ENCODE results near the gene NFAT5.

Gene NFAT5

DNA sequence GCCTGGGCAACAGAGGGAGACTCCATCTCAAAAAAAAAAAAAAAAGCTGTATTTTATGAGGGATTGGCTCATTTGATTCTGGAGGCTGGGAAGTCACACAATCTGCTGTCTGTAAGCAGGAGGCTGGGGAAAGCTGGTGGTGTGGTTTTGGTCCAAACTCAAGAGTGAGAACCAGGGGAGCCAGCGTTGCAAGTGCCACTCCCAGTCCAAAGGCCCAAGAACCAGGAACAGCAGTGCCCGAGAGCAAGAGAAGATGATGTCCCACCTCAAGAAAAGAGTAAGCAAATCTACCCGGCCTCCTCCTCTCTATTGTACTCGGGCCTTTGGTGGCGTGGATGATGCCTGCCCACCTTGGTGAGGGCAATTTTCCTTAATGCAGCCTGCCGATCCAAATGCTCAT lies 166.3 kb downstream of the NFAT5 start:
- TF ChIP-seq, protein P1, sequence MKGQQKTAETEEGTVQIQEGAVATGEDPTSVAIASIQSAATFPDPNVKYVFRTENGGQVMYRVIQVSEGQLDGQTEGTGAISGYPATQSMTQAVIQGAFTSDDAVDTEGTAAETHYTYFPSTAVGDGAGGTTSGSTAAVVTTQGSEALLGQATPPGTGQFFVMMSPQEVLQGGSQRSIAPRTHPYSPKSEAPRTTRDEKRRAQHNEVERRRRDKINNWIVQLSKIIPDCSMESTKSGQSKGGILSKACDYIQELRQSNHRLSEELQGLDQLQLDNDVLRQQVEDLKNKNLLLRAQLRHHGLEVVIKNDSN (IDR thresholded peaks at IDR 0.05): no peak
- TF ChIP-seq TAF1 (IDR thresholded peaks at IDR 0.05; ENCODE audit: low read depth) (no peak), TCF12 (IDR thresholded peaks at IDR 0.05; ENCODE audit: low read depth) (no peak), ZBTB7A (IDR thresholded peaks at IDR 0.05; ENCODE audit: low read depth) (no peak), FOXM1 (IDR thresholded peaks at IDR 0.05; ENCODE audit: borderline replicate concordance, low read depth) (no peak), CEBPB (IDR thresholded peaks at IDR 0.05) (no peak), EP300 (IDR thresholded peaks at IDR 0.05; ENCODE audit: borderline replicate concordance) (no peak), RAD21 (IDR thresholded peaks at IDR 0.05; ENCODE audit: low read depth) (no peak), TEAD4 (IDR thresholded peaks at IDR 0.05) (no peak), CREB1 (IDR thresholded peaks at IDR 0.05; ENCODE audit: low read depth) (no peak), NFIC (IDR thresholded peaks at IDR 0.05) (no peak), EGR1 (IDR thresholded peaks at IDR 0.05) (no peak), YY1 (IDR thresholded peaks at IDR 0.05; ENCODE audit: low read depth) (no peak)
- TF ChIP-seq, protein P2, sequence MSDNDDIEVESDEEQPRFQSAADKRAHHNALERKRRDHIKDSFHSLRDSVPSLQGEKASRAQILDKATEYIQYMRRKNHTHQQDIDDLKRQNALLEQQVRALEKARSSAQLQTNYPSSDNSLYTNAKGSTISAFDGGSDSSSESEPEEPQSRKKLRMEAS (IDR thresholded peaks at IDR 0.05): no peak
- TF ChIP-seq, protein P3, sequence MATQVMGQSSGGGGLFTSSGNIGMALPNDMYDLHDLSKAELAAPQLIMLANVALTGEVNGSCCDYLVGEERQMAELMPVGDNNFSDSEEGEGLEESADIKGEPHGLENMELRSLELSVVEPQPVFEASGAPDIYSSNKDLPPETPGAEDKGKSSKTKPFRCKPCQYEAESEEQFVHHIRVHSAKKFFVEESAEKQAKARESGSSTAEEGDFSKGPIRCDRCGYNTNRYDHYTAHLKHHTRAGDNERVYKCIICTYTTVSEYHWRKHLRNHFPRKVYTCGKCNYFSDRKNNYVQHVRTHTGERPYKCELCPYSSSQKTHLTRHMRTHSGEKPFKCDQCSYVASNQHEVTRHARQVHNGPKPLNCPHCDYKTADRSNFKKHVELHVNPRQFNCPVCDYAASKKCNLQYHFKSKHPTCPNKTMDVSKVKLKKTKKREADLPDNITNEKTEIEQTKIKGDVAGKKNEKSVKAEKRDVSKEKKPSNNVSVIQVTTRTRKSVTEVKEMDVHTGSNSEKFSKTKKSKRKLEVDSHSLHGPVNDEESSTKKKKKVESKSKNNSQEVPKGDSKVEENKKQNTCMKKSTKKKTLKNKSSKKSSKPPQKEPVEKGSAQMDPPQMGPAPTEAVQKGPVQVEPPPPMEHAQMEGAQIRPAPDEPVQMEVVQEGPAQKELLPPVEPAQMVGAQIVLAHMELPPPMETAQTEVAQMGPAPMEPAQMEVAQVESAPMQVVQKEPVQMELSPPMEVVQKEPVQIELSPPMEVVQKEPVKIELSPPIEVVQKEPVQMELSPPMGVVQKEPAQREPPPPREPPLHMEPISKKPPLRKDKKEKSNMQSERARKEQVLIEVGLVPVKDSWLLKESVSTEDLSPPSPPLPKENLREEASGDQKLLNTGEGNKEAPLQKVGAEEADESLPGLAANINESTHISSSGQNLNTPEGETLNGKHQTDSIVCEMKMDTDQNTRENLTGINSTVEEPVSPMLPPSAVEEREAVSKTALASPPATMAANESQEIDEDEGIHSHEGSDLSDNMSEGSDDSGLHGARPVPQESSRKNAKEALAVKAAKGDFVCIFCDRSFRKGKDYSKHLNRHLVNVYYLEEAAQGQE (IDR thresholded peaks at IDR 0.05; ENCODE audit: low read depth): no peak

DNA sequence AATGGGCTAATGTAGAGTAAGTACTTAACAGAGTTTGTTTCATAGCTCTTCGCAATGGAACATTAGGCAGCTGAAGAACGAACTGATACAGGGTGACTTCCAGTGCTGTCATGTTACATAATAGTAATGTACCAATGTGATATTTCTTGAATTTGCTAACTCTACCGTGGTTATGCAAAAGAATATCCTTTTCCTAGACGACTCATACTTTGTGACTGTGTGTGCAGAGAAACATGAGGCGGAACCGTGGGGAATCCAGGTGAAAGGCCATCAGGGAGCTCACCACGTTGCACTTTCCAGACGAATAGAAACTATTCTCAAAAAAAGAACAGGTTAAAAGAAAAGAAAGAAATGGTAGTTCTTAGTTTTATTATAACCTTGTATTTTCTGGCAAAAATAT lies 175.8 kb downstream of the NFAT5 start:
- TF ChIP-seq EP300 (IDR thresholded peaks at IDR 0.05; ENCODE audit: borderline replicate concordance) (no peak), CEBPB (IDR thresholded peaks at IDR 0.05) (no peak), RAD21 (IDR thresholded peaks at IDR 0.05; ENCODE audit: low read depth) (no peak), YY1 (IDR thresholded peaks at IDR 0.05; ENCODE audit: low read depth) (no peak), TAF1 (IDR thresholded peaks at IDR 0.05; ENCODE audit: low read depth) (no peak), FOXM1 (IDR thresholded peaks at IDR 0.05; ENCODE audit: borderline replicate concordance, low read depth) (no peak)
- TF ChIP-seq, protein P1 (IDR thresholded peaks at IDR 0.05): no peak
- TF ChIP-seq, protein P3 (IDR thresholded peaks at IDR 0.05; ENCODE audit: low read depth): no peak

DNA sequence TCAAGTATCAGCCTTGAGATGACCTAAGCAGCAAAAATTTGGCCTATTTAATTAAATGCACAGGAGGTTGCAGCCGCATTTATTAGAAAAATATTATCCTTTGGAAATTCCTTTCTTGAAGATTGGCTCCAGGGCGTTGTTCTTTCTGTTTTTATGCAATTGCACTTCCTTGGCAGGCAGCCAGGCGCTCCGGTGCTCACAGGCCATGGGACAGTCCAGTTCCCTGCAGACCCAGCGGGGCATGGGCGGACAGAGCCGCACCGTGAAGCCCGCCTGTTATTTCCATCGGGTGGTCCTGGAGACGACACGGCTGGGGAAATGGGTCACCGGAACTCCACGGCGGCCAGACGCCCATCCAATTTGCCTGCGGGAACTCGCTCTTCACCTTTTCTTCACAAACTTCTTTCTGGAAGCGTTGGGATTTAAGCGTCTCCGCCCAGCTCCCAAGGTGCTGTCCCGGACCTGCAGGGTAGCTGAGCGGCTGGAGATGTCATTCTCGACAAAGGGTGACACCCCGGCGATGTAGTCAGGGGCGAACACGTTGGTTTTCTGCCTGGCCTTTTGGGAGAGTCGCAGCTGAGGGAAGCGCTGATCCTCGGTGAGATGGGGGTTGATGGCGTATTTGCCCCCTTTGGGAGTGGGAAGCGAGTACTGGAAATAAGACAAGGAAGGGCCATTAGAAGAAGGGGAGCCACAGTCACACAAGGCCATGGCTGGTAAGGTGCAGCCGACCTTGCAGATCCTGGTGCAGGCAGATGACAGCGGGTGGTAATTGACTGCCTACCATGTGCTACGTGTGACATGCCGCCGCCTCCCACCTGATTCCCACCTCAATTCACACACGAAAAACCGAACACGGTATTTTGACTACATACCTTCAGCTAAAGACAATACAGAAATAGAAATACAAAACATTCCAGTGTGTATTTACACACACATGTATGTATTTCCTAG lies 176.5 kb downstream of the NFAT5 start:
- TF ChIP-seq NFIC (IDR thresholded peaks at IDR 0.05) (peak; percentile 85), TEAD4 (IDR thresholded peaks at IDR 0.05) (no peak), TAF1 (IDR thresholded peaks at IDR 0.05; ENCODE audit: low read depth) (no peak), YY1 (IDR thresholded peaks at IDR 0.05; ENCODE audit: low read depth) (no peak), ZBTB7A (IDR thresholded peaks at IDR 0.05; ENCODE audit: low read depth) (0 out of 2 replicates have a peak, but pooled peaks have one; percentile 38), CEBPB (IDR thresholded peaks at IDR 0.05) (peak; percentile 60), RAD21 (IDR thresholded peaks at IDR 0.05; ENCODE audit: low read depth) (no peak), EGR1 (IDR thresholded peaks at IDR 0.05) (no peak)
- TF ChIP-seq, protein P3 (IDR thresholded peaks at IDR 0.05; ENCODE audit: low read depth): no peak
- TF ChIP-seq, protein P1 (IDR thresholded peaks at IDR 0.05): no peak
- TF ChIP-seq, protein P2 (IDR thresholded peaks at IDR 0.05): no peak; the same call in 1 of the 2 replicates

Measured in Ishikawa (cell line).